Liver (tissue), 9 donors: Measurements from ENCODE around the gene TENT4A. TPM values are rescaled to one million over a fixed set of nuclear protein-coding genes. Genes with fewer than 3 reads are reported as not detected.

Source experiments
- DNase-seq: peaks from one replicate; pipeline ENCODE4 v3.0.0-alpha.2; 2017; ENCODE audit warnings: low spot score
- H3K27ac ChIP-seq, 2 donors: one replicate each; pipeline ENCODE4 v1.7.0; 2013; ENCODE audit warnings: inconsistent platforms in 2 of 2, low read length in 2 of 2, control low read depth in 1 of 2, low read depth in 1 of 2, mild to moderate bottlenecking in 1 of 2
- H3K27me3 ChIP-seq, 4 donors: one replicate each; pipeline versions ENCODE4 v1.6.1 to v1.7.0; 2013; ENCODE audit warnings: low read length in 3 of 4, inconsistent platforms in 1 of 4, mild to moderate bottlenecking in 1 of 4, moderate library complexity in 1 of 4; ENCODE audit not compliant: control insufficient read depth in 4 of 4, insufficient read depth in 4 of 4
- H3K36me3 ChIP-seq, 4 donors: one replicate each; pipeline versions ENCODE4 v1.6.1 to v1.7.0; 2013; ENCODE audit warnings: low read length in 3 of 4, mild to moderate bottlenecking in 3 of 4, low read depth in 1 of 4, moderate library complexity in 1 of 4; ENCODE audit not compliant: control insufficient read depth in 4 of 4, insufficient read depth in 3 of 4
- H3K4me1 ChIP-seq, 4 donors: one replicate each; pipeline versions ENCODE4 v1.6.1 to v1.7.0; 2013; ENCODE audit warnings: low read length in 3 of 4, mild to moderate bottlenecking in 3 of 4, moderate library complexity in 1 of 4; ENCODE audit not compliant: control insufficient read depth in 4 of 4, insufficient read depth in 4 of 4
- H3K4me3 ChIP-seq, 3 donors: one replicate each; pipeline versions ENCODE4 v1.6.1 to v1.7.0; 2013; ENCODE audit warnings: low read length in 3 of 3, control low read depth in 1 of 3, low read depth in 1 of 3, mild to moderate bottlenecking in 1 of 3
- H3K9ac ChIP-seq, 2 donors: one replicate each; pipeline ENCODE4 v1.7.0; 2013; ENCODE audit warnings: low read length in 2 of 2, mild to moderate bottlenecking in 2 of 2, moderate library complexity in 2 of 2, control low read depth in 1 of 2, low read depth in 1 of 2
- H3K9me3 ChIP-seq, 4 donors: one replicate each; pipeline versions ENCODE4 v1.6.1 to v1.7.0; 2013; ENCODE audit warnings: low read length in 3 of 4; ENCODE audit not compliant: control insufficient read depth in 4 of 4
- ATF3 ChIP-seq: IDR thresholded peaks from 2 replicates; pipeline ENCODE4 v1.6.1; 2016; ENCODE audit warnings: antibody characterized with exemption
- EGR1 ChIP-seq, 2 donors: IDR thresholded peaks; 2 replicates each; pipeline ENCODE4 v1.6.1; 2016 to 2018; ENCODE audit warnings: antibody characterized with exemption in 2 of 2, low read depth in 2 of 2
- FOXA1 ChIP-seq: IDR thresholded peaks from 2 replicates; pipeline ENCODE4 v1.6.1; 2016; ENCODE audit warnings: antibody characterized with exemption
- FOXA2 ChIP-seq: IDR thresholded peaks from 2 replicates; pipeline ENCODE4 v1.6.1; 2016; ENCODE audit warnings: antibody characterized with exemption
- GABPA ChIP-seq, 2 donors: IDR thresholded peaks in 1 of 2; conservative IDR thresholded peaks in 1 of 2; 2 replicates each; pipeline ENCODE4 v1.6.1; 2016; ENCODE audit warnings: antibody characterized with exemption in 2 of 2, mild to moderate bottlenecking in 1 of 2, moderate library complexity in 1 of 2
- HNF4A ChIP-seq, 2 donors: conservative IDR thresholded peaks; 2 replicates each; pipeline ENCODE4 v1.6.1; 2016; ENCODE audit warnings: antibody characterized with exemption in 2 of 2, mild to moderate bottlenecking in 2 of 2
- HNF4G ChIP-seq: IDR thresholded peaks from 2 replicates; pipeline ENCODE4 v1.6.1; 2016; ENCODE audit warnings: antibody characterized with exemption
- JUND ChIP-seq, 2 donors: IDR thresholded peaks; 2 replicates each; pipeline ENCODE4 v1.6.1; 2016; ENCODE audit warnings: antibody characterized with exemption in 2 of 2
- MAX ChIP-seq: IDR thresholded peaks from 2 replicates; pipeline ENCODE4 v1.6.1; 2016; ENCODE audit warnings: antibody characterized with exemption
- NR2F2 ChIP-seq: IDR thresholded peaks from 2 replicates; pipeline ENCODE4 v1.6.1; 2016; ENCODE audit warnings: antibody characterized with exemption
- RAD21 ChIP-seq, 2 donors: IDR thresholded peaks; 2 replicates each; pipeline ENCODE4 v1.6.1; 2016; ENCODE audit warnings: antibody characterized with exemption in 2 of 2, mild to moderate bottlenecking in 2 of 2
- RXRA ChIP-seq, 2 donors: IDR thresholded peaks; 2 replicates each; pipeline ENCODE4 v1.6.1; 2017 to 2018; ENCODE audit warnings: antibody characterized with exemption in 2 of 2, mild to moderate bottlenecking in 1 of 2
- TAF1 ChIP-seq: conservative IDR thresholded peaks from 2 replicates; pipeline ENCODE4 v1.6.1; 2016; ENCODE audit warnings: antibody characterized with exemption, mild to moderate bottlenecking
- YY1 ChIP-seq: IDR thresholded peaks from 2 replicates; pipeline ENCODE4 v1.6.1; 2016; ENCODE audit warnings: antibody characterized with exemption, mild to moderate bottlenecking
- WGBS: extraction: QIAGEN DNeasy Blood & Tissue Kit; methylation state at CpG from one replicate; pipeline ENCODE4 v1.1.7; 2013; 5-methylcytosine and 5-hydroxymethylcytosine counted together
- polyA plus RNA-seq, 2 donors: library from polyadenylated mRNA; stranded (reverse) in 1 of 2; unstranded in 1 of 2; fragments of 200-250 nt in 1 of 2; fragments of >200 nt in 1 of 2; fragmentation: Nextera tagmentation in 1 of 2; extraction: Ambion mirVana in 1 of 2; gene quantifications; one replicate each; pipeline versions ENCODE4 v1.2.1 to v1.2.3, GENCODE V29; 2013 to 2015
- total RNA-seq, 2 donors: library from RNA; depleted of rRNA; stranded (reverse); fragments of >200 nt; gene quantifications; one replicate each; pipeline ENCODE4 v1.2.3, GENCODE V29; 2014
- TF ChIP-seq, protein P1 (sequence below): IDR thresholded peaks from 2 replicates; pipeline ENCODE4 v1.6.1; 2016; ENCODE audit warnings: antibody characterized with exemption, mild to moderate bottlenecking
- TF ChIP-seq, protein P2 (sequence below): IDR thresholded peaks from 2 replicates; pipeline ENCODE4 v1.6.1; 2016; ENCODE audit warnings: antibody characterized with exemption
- donor health status: healthy.
- donor health status: healthy.
- donor health status: healthy.
- donor health status: healthy.
- donor health status: healthy.

Gene TENT4A
- total and polyA plus RNA-seq, 4 donors: 3.9 to 15.1 (median 8.1) TPM

- no peak overlapping the region for H3K27ac ChIP-seq
- TF ChIP-seq RXRA (IDR thresholded peaks at IDR 0.05) (no peak), EGR1 (IDR thresholded peaks at IDR 0.05; ENCODE audit: low read depth in 2 of 2) (no peak), RAD21 (IDR thresholded peaks at IDR 0.05) (no peak), FOXA2 (no peak), YY1 (no peak), GABPA (IDR thresholded peaks at IDR 0.05 in 1 of 2, conservative IDR thresholded peaks at IDR 0.05 in 1 of 2) (no peak), JUND (IDR thresholded peaks at IDR 0.05) (no peak), HNF4A (conservative IDR thresholded peaks at IDR 0.05) (no peak), TAF1 (no peak), NR2F2 (no peak), FOXA1 (no peak), MAX (no peak), ATF3 (no peak), HNF4G (no peak)
- TF ChIP-seq, protein P1, sequence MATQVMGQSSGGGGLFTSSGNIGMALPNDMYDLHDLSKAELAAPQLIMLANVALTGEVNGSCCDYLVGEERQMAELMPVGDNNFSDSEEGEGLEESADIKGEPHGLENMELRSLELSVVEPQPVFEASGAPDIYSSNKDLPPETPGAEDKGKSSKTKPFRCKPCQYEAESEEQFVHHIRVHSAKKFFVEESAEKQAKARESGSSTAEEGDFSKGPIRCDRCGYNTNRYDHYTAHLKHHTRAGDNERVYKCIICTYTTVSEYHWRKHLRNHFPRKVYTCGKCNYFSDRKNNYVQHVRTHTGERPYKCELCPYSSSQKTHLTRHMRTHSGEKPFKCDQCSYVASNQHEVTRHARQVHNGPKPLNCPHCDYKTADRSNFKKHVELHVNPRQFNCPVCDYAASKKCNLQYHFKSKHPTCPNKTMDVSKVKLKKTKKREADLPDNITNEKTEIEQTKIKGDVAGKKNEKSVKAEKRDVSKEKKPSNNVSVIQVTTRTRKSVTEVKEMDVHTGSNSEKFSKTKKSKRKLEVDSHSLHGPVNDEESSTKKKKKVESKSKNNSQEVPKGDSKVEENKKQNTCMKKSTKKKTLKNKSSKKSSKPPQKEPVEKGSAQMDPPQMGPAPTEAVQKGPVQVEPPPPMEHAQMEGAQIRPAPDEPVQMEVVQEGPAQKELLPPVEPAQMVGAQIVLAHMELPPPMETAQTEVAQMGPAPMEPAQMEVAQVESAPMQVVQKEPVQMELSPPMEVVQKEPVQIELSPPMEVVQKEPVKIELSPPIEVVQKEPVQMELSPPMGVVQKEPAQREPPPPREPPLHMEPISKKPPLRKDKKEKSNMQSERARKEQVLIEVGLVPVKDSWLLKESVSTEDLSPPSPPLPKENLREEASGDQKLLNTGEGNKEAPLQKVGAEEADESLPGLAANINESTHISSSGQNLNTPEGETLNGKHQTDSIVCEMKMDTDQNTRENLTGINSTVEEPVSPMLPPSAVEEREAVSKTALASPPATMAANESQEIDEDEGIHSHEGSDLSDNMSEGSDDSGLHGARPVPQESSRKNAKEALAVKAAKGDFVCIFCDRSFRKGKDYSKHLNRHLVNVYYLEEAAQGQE: no peak
- TF ChIP-seq, protein P2, sequence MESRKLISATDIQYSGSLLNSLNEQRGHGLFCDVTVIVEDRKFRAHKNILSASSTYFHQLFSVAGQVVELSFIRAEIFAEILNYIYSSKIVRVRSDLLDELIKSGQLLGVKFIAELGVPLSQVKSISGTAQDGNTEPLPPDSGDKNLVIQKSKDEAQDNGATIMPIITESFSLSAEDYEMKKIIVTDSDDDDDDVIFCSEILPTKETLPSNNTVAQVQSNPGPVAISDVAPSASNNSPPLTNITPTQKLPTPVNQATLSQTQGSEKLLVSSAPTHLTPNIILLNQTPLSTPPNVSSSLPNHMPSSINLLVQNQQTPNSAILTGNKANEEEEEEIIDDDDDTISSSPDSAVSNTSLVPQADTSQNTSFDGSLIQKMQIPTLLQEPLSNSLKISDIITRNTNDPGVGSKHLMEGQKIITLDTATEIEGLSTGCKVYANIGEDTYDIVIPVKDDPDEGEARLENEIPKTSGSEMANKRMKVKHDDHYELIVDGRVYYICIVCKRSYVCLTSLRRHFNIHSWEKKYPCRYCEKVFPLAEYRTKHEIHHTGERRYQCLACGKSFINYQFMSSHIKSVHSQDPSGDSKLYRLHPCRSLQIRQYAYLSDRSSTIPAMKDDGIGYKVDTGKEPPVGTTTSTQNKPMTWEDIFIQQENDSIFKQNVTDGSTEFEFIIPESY: no peak
- no peak overlapping the region for H3K4me3 ChIP-seq
- no peak for DNase-seq
- peaks cover 5 to 32% (median 20%) of the 10 kb centered on the region in 4 donors for H3K4me1 ChIP-seq
- peaks cover 0 to 5% (median 2%) of the 10 kb centered on the region in 4 donors for H3K36me3 ChIP-seq
- H3K27me3 ChIP-seq: no peaks in the 10 kb centered on the region
- H3K9me3 ChIP-seq: no peaks in the 10 kb centered on the region
- H3K9ac ChIP-seq: no peak overlapping the region
Measured at GRCh38 chr5:6761333-6761732, 48.1 kb downstream of the TENT4A start.

DNA sequence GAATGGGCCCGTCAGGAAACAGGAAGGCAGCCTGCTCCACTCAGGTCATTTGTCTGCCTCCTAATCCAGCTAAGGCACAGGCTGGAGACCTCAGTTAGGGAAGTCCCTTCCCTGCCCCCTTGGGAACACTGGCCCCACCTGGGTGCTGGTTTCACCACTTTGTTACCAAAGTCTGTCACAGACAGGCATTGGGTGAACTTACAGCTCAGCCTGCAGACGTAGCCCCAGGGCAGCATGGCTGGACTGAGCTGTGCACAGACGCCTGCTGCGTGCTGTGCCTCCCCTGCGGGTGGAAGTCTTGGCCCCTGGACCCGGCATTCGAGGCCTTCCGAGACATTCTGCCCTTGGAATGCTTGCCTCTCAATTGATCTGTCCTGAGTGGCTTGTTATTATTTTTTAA lies 48.9 kb downstream of the TENT4A start:
- 96% methylated on average over 8 of the region's 8 CpGs for WGBS
- peaks cover 5 to 28% (median 13%) of the 10 kb centered on the region in 4 donors for H3K4me1 ChIP-seq
- no peak overlapping the region for H3K4me3 ChIP-seq
- no peak overlapping the region for H3K9ac ChIP-seq
- no peaks in the 10 kb centered on the region for H3K27me3 ChIP-seq
- TF ChIP-seq RAD21 (IDR thresholded peaks at IDR 0.05) (no peak), MAX (no peak)
- peaks cover 0 to 2% (median 0%) of the 10 kb centered on the region in 4 donors for H3K36me3 ChIP-seq
- H3K27ac ChIP-seq: no peak overlapping the region
- DNase-seq: no peak
- no peaks in the 10 kb centered on the region for H3K9me3 ChIP-seq
